Esophagus squamous epithelium (tissue), 4 donors: ENCODE results near the gene ATXN1.

Source experiments
- CTCF ChIP-seq, 6 experiments: fragments of 450-650 bp in 4 of 6; fragments of 200-600 bp in 2 of 6; sonication (generic) in 2 of 6; IDR thresholded peaks; one replicate each; pipeline ENCODE4 v1.5.1; 2016 to 2019; ENCODE audit warnings: antibody characterized with exemption in 6 of 6, mild to moderate bottlenecking in 4 of 6, moderate library complexity in 4 of 6
- POLR2A ChIP-seq, 4 donors: fragments of 450-650 bp; IDR thresholded peaks; one replicate each; pipeline ENCODE4 v1.6.1; 2017; ENCODE audit warnings: antibody characterized with exemption in 4 of 4, mild to moderate bottlenecking in 4 of 4, moderate library complexity in 3 of 4

GRCh38 chr6:16555550-16555949, 205.7 kb downstream of the ATXN1 start:
- TF ChIP-seq CTCF (IDR thresholded peaks at IDR 0.05) (no peak), POLR2A (IDR thresholded peaks at IDR 0.05) (no peak)
